AG20443 (cell line): ENCODE results near the gene KRT9.
"Not testable (repeated sequence)": the region's sequence is repeated elsewhere in the genome, so short reads cannot be mapped to it uniquely, and the experiment has no call there.

ENCODE experiments used
- DNase-seq: peaks from one replicate; pipeline ENCODE4 v3.0.0; 2012; ENCODE audit warnings: low spot score, mixed read lengths

Gene KRT9

GRCh38 chr17:41546819-41547218 lies 25.0 kb downstream of the KRT9 start:
- no peak for DNase-seq

GRCh38 chr17:41545829-41546410 lies 25.9 kb downstream of the KRT9 start:
- DNase-seq = no peak

GRCh38 chr17:41544935-41545334 lies 26.9 kb downstream of the KRT9 start:
- DNase-seq = no peak

- no peak for DNase-seq
These were observed 27.4 kb downstream of the KRT9 start for GRCh38 chr17:41544491-41544892.

GRCh38 chr17:41542786-41543185 lies 29.1 kb downstream of the KRT9 start:
- not testable (repeated sequence) for DNase-seq

GRCh38 chr17:41542357-41542756 lies 29.5 kb downstream of the KRT9 start:
- no peak for DNase-seq

- no peak for DNase-seq
These were observed 30.8 kb downstream of the KRT9 start for GRCh38 chr17:41540921-41541625.

GRCh38 chr17:41539979-41540701 lies 31.7 kb downstream of the KRT9 start:
- no peak for DNase-seq

- no peak for DNase-seq
These were observed 32.8 kb downstream of the KRT9 start for GRCh38 chr17:41539071-41539492.

- DNase-seq = peak; percentile 55
These were observed 33.3 kb downstream of the KRT9 start for GRCh38 chr17:41538565-41538991.

GRCh38 chr17:41537990-41538389 lies 33.9 kb downstream of the KRT9 start:
- DNase-seq = no peak

- DNase-seq = no peak
These were observed 34.3 kb downstream of the KRT9 start for GRCh38 chr17:41537614-41537954.

- DNase-seq = no peak
These were observed 34.9 kb downstream of the KRT9 start for GRCh38 chr17:41536741-41537613.

- DNase-seq = no peak
These were observed 35.9 kb downstream of the KRT9 start for GRCh38 chr17:41535764-41536481.

GRCh38 chr17:41534899-41535546 lies 36.8 kb downstream of the KRT9 start:
- no peak for DNase-seq

GRCh38 chr17:41533613-41534012 lies 38.2 kb downstream of the KRT9 start:
- DNase-seq = no peak

GRCh38 chr17:41532947-41533570 lies 38.8 kb downstream of the KRT9 start:
- no peak for DNase-seq

- DNase-seq = no peak
These were observed 39.9 kb downstream of the KRT9 start for GRCh38 chr17:41531993-41532392.

GRCh38 chr17:41530062-41531048 lies 41.5 kb downstream of the KRT9 start:
- DNase-seq = peak; percentile 76
